AG09309 (cell line): Measurements from ENCODE around the gene CEMIP.

Source experiments
- DNase-seq: peaks from one replicate; pipeline ENCODE4 v3.0.0-alpha.2; 2010; ENCODE audit warnings: low read depth
- H3K4me3 ChIP-seq: 2 replicates; pipeline ENCODE4 v1.5.1; 2011; ENCODE audit warnings: mild to moderate bottlenecking, low read depth, low read length, moderate library complexity; ENCODE audit not compliant: control insufficient read depth
- TF ChIP-seq, protein P1 (sequence below): IDR thresholded peaks from 2 replicates; pipeline ENCODE4 v1.5.1; 2011; ENCODE audit warnings: mild to moderate bottlenecking, low read depth, low read length, inconsistent platforms; ENCODE audit not compliant: insufficient read depth, control insufficient read depth; ENCODE audit errors: missing control alignments

Gene CEMIP

DNA sequence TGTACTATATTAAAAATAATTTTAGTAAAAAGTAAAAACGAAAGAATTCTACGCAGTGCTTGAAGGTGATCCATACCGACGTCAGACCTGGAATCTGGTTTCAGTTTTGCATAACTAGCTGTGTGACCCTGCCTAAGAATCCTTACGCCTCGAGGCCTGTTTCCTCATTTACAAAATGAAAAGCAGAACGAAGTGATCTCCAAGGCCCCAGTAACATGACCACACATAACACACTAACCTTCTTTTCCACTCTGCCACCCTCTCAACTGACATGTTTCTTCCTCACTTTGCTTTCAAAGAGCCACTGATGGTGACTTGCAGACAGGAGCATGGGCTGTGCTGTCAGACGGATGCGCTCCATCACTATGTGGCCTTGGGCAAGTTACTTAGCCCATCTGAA is 205.7 kb downstream of the CEMIP start:
- DNase-seq, result no peak
- TF ChIP-seq, protein P1, sequence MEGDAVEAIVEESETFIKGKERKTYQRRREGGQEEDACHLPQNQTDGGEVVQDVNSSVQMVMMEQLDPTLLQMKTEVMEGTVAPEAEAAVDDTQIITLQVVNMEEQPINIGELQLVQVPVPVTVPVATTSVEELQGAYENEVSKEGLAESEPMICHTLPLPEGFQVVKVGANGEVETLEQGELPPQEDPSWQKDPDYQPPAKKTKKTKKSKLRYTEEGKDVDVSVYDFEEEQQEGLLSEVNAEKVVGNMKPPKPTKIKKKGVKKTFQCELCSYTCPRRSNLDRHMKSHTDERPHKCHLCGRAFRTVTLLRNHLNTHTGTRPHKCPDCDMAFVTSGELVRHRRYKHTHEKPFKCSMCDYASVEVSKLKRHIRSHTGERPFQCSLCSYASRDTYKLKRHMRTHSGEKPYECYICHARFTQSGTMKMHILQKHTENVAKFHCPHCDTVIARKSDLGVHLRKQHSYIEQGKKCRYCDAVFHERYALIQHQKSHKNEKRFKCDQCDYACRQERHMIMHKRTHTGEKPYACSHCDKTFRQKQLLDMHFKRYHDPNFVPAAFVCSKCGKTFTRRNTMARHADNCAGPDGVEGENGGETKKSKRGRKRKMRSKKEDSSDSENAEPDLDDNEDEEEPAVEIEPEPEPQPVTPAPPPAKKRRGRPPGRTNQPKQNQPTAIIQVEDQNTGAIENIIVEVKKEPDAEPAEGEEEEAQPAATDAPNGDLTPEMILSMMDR, result no peak
- H3K4me3 ChIP-seq, result no peak overlapping the region

DNA sequence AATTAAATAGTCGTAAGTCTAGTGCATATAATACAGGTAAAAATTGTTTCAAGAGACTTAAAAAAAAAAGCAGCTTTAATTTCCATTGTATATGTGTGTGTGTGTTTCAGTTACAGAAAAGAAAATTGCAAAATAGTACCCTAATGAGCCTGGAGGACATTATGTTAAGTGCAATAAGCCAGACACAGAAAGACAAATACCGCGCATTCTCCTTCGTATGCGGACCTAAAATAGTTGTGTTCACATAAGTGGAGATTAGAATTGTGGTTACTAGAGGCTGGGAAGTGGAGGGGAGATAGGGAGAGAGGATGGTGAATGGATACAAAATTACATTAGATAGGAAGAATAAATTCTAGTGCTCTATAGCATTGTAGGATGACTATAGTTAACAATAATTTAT is 206.8 kb downstream of the CEMIP start:
- no peak overlapping the region for H3K4me3 ChIP-seq
- no peak for DNase-seq
- TF ChIP-seq, protein P1, result no peak

DNA sequence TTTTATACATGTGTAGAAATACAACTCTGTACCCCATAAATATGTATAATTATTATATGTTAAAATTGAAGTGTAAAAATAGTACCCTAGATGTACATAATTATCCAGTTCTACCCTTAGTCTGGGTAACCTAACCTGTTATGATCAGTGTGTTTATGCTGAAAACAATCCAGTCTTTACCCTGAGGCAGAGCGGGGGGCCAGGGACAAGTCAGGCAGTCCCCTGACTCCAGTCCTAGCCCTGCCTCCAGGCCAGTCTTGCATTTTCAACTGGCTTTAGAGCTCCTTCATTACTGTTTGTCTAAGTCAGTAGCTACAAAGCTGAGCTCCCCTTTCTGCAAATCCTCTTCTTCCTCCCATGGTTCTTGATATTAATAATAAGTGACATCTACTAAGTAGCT is 207.3 kb downstream of the CEMIP start:
- TF ChIP-seq, protein P1, result no peak
- DNase-seq, result no peak
- no peak overlapping the region for H3K4me3 ChIP-seq

DNA sequence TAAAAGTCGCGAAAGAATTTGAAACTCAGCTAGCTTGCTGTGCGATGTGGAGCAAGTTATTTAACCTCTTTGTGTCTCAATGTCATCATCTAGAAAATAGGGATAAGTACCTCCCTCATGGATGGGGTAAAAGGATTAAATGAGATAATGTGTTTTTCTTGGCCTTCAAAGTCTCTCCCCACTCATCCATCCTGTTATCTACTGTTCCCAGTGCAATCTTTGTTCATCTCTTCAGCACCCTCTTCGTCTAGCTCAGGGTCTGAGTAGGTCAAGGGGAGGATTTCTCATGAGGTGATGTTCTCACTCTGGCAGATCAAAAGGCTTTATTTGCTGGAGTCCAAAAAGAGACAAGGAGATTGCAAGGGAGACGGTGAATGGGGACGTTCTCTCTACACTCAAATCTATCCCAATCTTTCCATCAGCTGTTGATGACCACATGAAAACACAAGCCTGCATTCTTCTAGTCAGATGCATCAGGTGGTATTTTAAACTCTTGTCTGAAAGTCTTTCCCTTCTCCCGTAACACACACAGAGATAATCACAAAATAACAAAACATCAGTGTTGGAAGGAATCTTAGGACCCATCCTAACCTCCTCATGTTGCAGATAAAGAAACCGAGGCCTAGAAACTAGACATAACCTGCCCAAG is 209.1 kb downstream of the CEMIP start:
- TF ChIP-seq, protein P1, result no peak
- DNase-seq, result no peak
- H3K4me3 ChIP-seq, result peak overlapping the region; percentile 95

DNA sequence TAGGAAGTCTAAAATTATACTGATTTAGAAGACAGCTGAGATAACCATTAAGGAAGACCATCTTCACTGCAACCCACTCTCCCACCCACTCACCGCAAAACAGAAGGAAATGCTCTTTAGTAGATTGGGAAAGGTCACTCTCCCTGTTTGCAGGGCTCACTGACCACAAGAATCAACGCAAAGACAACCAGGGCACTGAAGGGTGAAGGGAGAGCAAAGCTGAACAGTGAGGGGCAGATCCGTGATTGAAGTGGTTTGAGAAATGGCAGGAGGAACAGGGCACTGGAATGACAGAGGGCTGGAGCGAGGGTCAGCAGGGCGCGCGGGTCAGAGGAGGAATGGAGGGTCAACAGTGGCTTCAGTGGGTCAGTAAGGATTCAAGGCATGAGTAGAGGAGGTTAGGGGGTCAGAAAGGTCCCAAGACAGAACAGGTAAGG is 209.9 kb downstream of the CEMIP start:
- DNase-seq, result no peak
- peak overlapping the region; percentile 95 for H3K4me3 ChIP-seq
- TF ChIP-seq, protein P1, result no peak

DNA sequence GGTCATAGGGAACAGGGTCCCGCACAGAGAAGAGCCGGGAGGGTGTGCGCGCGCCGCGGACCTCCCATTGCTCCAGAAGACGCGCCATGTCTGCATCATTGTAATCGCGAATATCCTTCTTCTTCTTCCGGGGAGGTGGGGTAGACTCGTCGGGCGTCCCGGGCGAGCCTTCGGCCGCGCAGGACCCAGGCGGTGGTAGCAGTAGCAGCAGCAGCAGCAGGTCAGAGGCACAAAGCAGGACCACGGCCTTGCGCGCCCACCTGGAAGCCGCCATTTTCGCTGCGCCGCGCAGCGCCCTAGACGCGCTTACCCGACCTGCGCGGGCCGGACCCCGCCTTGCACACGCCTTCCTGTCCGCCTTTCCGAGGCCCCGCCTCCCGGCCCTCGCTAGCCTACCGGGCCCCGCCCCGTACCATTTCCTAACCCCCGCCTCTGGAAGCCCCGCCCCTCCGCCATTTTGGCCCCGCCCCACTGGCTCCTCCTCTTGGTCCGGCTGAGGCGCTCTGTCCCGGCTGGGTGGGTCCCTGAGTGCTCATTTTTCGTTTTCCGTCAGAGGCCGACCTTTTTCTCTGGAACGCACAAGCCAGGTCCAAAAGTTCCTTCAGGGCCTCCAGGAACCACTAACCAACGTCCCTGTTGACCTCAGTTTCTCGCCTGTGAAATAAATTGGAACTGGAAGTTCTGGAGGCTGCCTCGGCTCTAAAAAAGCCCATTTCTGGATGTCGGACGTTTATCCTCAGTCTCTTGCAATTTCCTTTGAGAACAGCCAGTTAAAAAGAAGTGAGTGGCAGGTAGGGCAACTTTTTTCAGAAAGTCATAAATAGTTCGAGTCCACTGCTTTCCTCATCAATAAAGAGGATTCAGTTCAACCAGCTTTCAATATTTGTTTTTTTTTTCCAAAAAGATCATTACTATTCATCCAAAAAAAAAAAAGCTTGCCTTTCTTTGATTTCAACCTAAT is 210.6 kb downstream of the CEMIP start, which contains the start of gene MESD:
Gene MESD (minus strand): TSS at position 302 of the 961 bp plus-strand sequence. CDS start 28 bp downstream, at position 274.
- TF ChIP-seq, protein P1, result no peak
- peak; percentile 69 for DNase-seq
- H3K4me3 ChIP-seq, result peak within 1 kb of the TSS; percentile 95
